ENCODE data around the gene UBTF.

UBTF gene

DNA sequence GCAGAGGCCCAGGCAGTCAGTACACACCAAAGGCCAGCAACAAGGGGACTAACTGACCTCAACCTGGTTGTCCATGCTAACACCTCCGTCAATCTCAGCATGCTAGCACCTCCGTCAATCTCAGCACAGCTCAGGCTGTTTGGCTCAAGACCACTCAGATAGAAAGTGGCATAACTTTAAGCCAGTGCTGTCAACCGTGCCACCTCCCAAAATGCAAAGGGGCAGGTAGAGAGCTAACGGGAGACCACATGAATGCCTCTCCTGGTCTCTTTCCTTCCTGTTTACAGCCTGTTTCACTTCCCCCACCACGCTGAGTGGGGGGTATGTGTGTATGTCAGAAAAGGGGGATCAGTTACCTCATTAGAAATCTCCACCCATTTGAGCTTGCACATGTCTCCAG, 3.3 kb downstream of the UBTF start:
- Histone ChIP-seq H2BK15ac (replicated peaks; ENCODE audit: low read depth) (no peak overlapping the region), H4K5ac (ENCODE audit: low read length) (no peak overlapping the region), H3K36me3 (ENCODE audit: control insufficient read depth, insufficient read depth, low read length) (peaks cover 16% of the 10 kb centered on the region), H3K4me1 (ENCODE audit: control insufficient read depth, low read depth, low read length) (no peaks in the 10 kb centered on the region), H3K4ac (ENCODE audit: low read depth, low read length) (no peak overlapping the region), H3K27ac (ENCODE audit: low read depth, low read length) (no peak overlapping the region), H3K18ac (ENCODE audit: low read length) (no peak overlapping the region), H3K23ac (ENCODE audit: low read length) (no peak overlapping the region), H3K4me2 (ENCODE audit: low read length) (no peak overlapping the region), H2BK5ac (ENCODE audit: low read length) (no peak overlapping the region), H3K79me2 (ENCODE audit: control insufficient read depth, insufficient read depth, low read length) (peaks cover 25% of the 10 kb centered on the region), H4K8ac (ENCODE audit: low read depth, low read length) (no peak overlapping the region), H3K79me1 (ENCODE audit: low read length) (peaks cover 14% of the 10 kb centered on the region), H3K56ac (ENCODE audit: low read length) (no peak overlapping the region), H3K4me3 (ENCODE audit: low read length) (no peak overlapping the region), H2AK5ac (ENCODE audit: low read length) (no peak overlapping the region), H3K27me3 (ENCODE audit: insufficient read depth, low read length, poor library complexity) (no peaks in the 10 kb centered on the region), H3K9ac (ENCODE audit: low read length) (no peak overlapping the region), H2BK120ac (ENCODE audit: low read depth, low read length) (no peak overlapping the region)
- no peak for DNase-seq
- WGBS (ENCODE audit: extremely low coverage, insufficient coverage, low lambda C conversion rate), result no CpG with 5 or more reads among the region's 5 CpGs

- no peak overlapping the region for H3K23ac ChIP-seq (ENCODE audit: low read length)
- H3K18ac ChIP-seq (ENCODE audit: low read length), result no peak overlapping the region
- H3K4me1 ChIP-seq (ENCODE audit: control insufficient read depth, low read depth, low read length), result no peaks in the 10 kb centered on the region
- H2BK5ac ChIP-seq (ENCODE audit: low read length), result no peak overlapping the region
- H2BK15ac ChIP-seq (replicated peaks; ENCODE audit: low read depth), result no peak overlapping the region
- H3K36me3 ChIP-seq (ENCODE audit: control insufficient read depth, insufficient read depth, low read length), result peaks cover 16% of the 10 kb centered on the region
- H3K9ac ChIP-seq (ENCODE audit: low read length), result no peak overlapping the region
- H3K4me3 ChIP-seq (ENCODE audit: low read length), result no peak overlapping the region
- no peak overlapping the region for H2AK5ac ChIP-seq (ENCODE audit: low read length)
- no peak overlapping the region for H4K5ac ChIP-seq (ENCODE audit: low read length)
- H3K79me1 ChIP-seq (ENCODE audit: low read length), result peaks cover 14% of the 10 kb centered on the region
- H3K4ac ChIP-seq (ENCODE audit: low read depth, low read length), result no peak overlapping the region
- no peak for DNase-seq
- H3K4me2 ChIP-seq (ENCODE audit: low read length), result no peak overlapping the region
- H2BK120ac ChIP-seq (ENCODE audit: low read depth, low read length), result no peak overlapping the region
- H3K27ac ChIP-seq (ENCODE audit: low read depth, low read length), result no peak overlapping the region
- no peak overlapping the region for H3K56ac ChIP-seq (ENCODE audit: low read length)
- no peaks in the 10 kb centered on the region for H3K27me3 ChIP-seq (ENCODE audit: insufficient read depth, low read length, poor library complexity)
- peaks cover 20% of the 10 kb centered on the region for H3K79me2 ChIP-seq (ENCODE audit: control insufficient read depth, insufficient read depth, low read length)
- no CpG with 5 or more reads among the region's 6 CpGs for WGBS (ENCODE audit: extremely low coverage, insufficient coverage, low lambda C conversion rate)
- no peak overlapping the region for H4K8ac ChIP-seq (ENCODE audit: low read depth, low read length)
These were observed 4.6 kb downstream of the UBTF start for GRCh38 chr17:44214896-44215295.

DNA sequence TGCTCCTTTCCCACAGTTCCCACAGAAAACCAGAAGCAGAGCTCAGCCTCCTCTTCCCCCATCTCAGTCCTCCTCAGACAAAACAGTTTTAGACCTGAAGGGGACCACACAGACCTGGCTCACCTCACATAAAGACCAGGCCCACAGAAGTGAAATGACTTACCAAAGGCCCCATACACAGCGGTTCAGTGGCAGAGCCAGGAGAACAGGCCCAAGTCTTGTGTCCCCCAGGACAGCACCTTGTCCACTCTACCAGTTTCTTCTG, 5.3 kb downstream of the UBTF start:
- no peak overlapping the region for H3K4ac ChIP-seq (ENCODE audit: low read depth, low read length)
- H2BK120ac ChIP-seq (ENCODE audit: low read depth, low read length), result no peak overlapping the region
- H3K27ac ChIP-seq (ENCODE audit: low read depth, low read length), result no peak overlapping the region
- peaks cover 18% of the 10 kb centered on the region for H3K36me3 ChIP-seq (ENCODE audit: control insufficient read depth, insufficient read depth, low read length)
- no peaks in the 10 kb centered on the region for H3K27me3 ChIP-seq (ENCODE audit: insufficient read depth, low read length, poor library complexity)
- no peak overlapping the region for H3K9ac ChIP-seq (ENCODE audit: low read length)
- H3K23ac ChIP-seq (ENCODE audit: low read length), result no peak overlapping the region
- H3K4me1 ChIP-seq (ENCODE audit: control insufficient read depth, low read depth, low read length), result no peaks in the 10 kb centered on the region
- no peak overlapping the region for H3K4me3 ChIP-seq (ENCODE audit: low read length)
- H3K79me2 ChIP-seq (ENCODE audit: control insufficient read depth, insufficient read depth, low read length), result peaks cover 19% of the 10 kb centered on the region
- no peak overlapping the region for H3K4me2 ChIP-seq (ENCODE audit: low read length)
- H2AK5ac ChIP-seq (ENCODE audit: low read length), result no peak overlapping the region
- no peak overlapping the region for H3K56ac ChIP-seq (ENCODE audit: low read length)
- H4K8ac ChIP-seq (ENCODE audit: low read depth, low read length), result no peak overlapping the region
- WGBS (ENCODE audit: extremely low coverage, insufficient coverage, low lambda C conversion rate), result no CpG with 5 or more reads among the region's 1 CpG
- H3K18ac ChIP-seq (ENCODE audit: low read length), result no peak overlapping the region
- no peak overlapping the region for H4K5ac ChIP-seq (ENCODE audit: low read length)
- H2BK5ac ChIP-seq (ENCODE audit: low read length), result no peak overlapping the region
- peaks cover 17% of the 10 kb centered on the region for H3K79me1 ChIP-seq (ENCODE audit: low read length)
- H2BK15ac ChIP-seq (replicated peaks; ENCODE audit: low read depth), result no peak overlapping the region
- no peak for DNase-seq

- no CpG with 5 or more reads among the region's 15 CpGs for WGBS (ENCODE audit: extremely low coverage, insufficient coverage, low lambda C conversion rate)
- no peak for DNase-seq
- no peak overlapping the region for H3K4ac ChIP-seq (ENCODE audit: low read depth, low read length)
- no peak overlapping the region for H3K4me2 ChIP-seq (ENCODE audit: low read length)
- no peak overlapping the region for H4K5ac ChIP-seq (ENCODE audit: low read length)
- H2BK120ac ChIP-seq (ENCODE audit: low read depth, low read length), result no peak overlapping the region
- H3K36me3 ChIP-seq (ENCODE audit: control insufficient read depth, insufficient read depth, low read length), result peaks cover 20% of the 10 kb centered on the region
- H2BK15ac ChIP-seq (replicated peaks; ENCODE audit: low read depth), result no peak overlapping the region
- H4K8ac ChIP-seq (ENCODE audit: low read depth, low read length), result no peak overlapping the region
- H3K79me1 ChIP-seq (ENCODE audit: low read length), result peaks cover 17% of the 10 kb centered on the region
- no peak overlapping the region for H3K56ac ChIP-seq (ENCODE audit: low read length)
- no peak overlapping the region for H2BK5ac ChIP-seq (ENCODE audit: low read length)
- H3K9ac ChIP-seq (ENCODE audit: low read length), result no peak overlapping the region
- H3K27ac ChIP-seq (ENCODE audit: low read depth, low read length), result no peak overlapping the region
- peaks cover 17% of the 10 kb centered on the region for H3K79me2 ChIP-seq (ENCODE audit: control insufficient read depth, insufficient read depth, low read length)
- H3K23ac ChIP-seq (ENCODE audit: low read length), result no peak overlapping the region
- no peak overlapping the region for H2AK5ac ChIP-seq (ENCODE audit: low read length)
- H3K18ac ChIP-seq (ENCODE audit: low read length), result no peak overlapping the region
- no peak overlapping the region for H3K4me3 ChIP-seq (ENCODE audit: low read length)
- H3K4me1 ChIP-seq (ENCODE audit: control insufficient read depth, low read depth, low read length), result no peaks in the 10 kb centered on the region
- H3K27me3 ChIP-seq (ENCODE audit: insufficient read depth, low read length, poor library complexity), result no peaks in the 10 kb centered on the region
These were observed 5.9 kb downstream of the UBTF start for GRCh38 chr17:44213403-44214229.

- no peak overlapping the region for H3K23ac ChIP-seq (ENCODE audit: low read length)
- no peak overlapping the region for H3K4ac ChIP-seq (ENCODE audit: low read depth, low read length)
- no peaks in the 10 kb centered on the region for H3K27me3 ChIP-seq (ENCODE audit: insufficient read depth, low read length, poor library complexity)
- H3K9ac ChIP-seq (ENCODE audit: low read length), result no peak overlapping the region
- H2AK5ac ChIP-seq (ENCODE audit: low read length), result no peak overlapping the region
- H2BK15ac ChIP-seq (replicated peaks; ENCODE audit: low read depth), result no peak overlapping the region
- H3K4me2 ChIP-seq (ENCODE audit: low read length), result no peak overlapping the region
- H4K8ac ChIP-seq (ENCODE audit: low read depth, low read length), result no peak overlapping the region
- H3K4me1 ChIP-seq (ENCODE audit: control insufficient read depth, low read depth, low read length), result no peaks in the 10 kb centered on the region
- WGBS (ENCODE audit: extremely low coverage, insufficient coverage, low lambda C conversion rate), result no CpG with 5 or more reads among the region's 31 CpGs
- DNase-seq, result no peak
- H3K4me3 ChIP-seq (ENCODE audit: low read length), result no peak overlapping the region
- peaks cover 17% of the 10 kb centered on the region for H3K79me1 ChIP-seq (ENCODE audit: low read length)
- H3K18ac ChIP-seq (ENCODE audit: low read length), result no peak overlapping the region
- H2BK5ac ChIP-seq (ENCODE audit: low read length), result no peak overlapping the region
- H3K56ac ChIP-seq (ENCODE audit: low read length), result no peak overlapping the region
- H3K79me2 ChIP-seq (ENCODE audit: control insufficient read depth, insufficient read depth, low read length), result peaks cover 12% of the 10 kb centered on the region
- no peak overlapping the region for H3K27ac ChIP-seq (ENCODE audit: low read depth, low read length)
- peaks cover 23% of the 10 kb centered on the region for H3K36me3 ChIP-seq (ENCODE audit: control insufficient read depth, insufficient read depth, low read length)
- H2BK120ac ChIP-seq (ENCODE audit: low read depth, low read length), result no peak overlapping the region
- no peak overlapping the region for H4K5ac ChIP-seq (ENCODE audit: low read length)
These were observed 6.7 kb downstream of the UBTF start for GRCh38 chr17:44212507-44213402.

All from mesendoderm (in vitro differentiated cells).